ENCODE results near the gene IDS. TPM values are rescaled to one million over a fixed set of nuclear protein-coding genes. Genes with fewer than 3 reads are reported as not detected.

The IDS gene
- total RNA-seq, 4 donors from 2014 or later = 42.7 to 117 (median 83.7) TPM

- no peaks in the 10 kb centered on the region for H3K4me1 ChIP-seq
- TF ChIP-seq CTCF (IDR thresholded peaks at IDR 0.05) = no peak
- TF ChIP-seq POLR2A (IDR thresholded peaks at IDR 0.05) = no peak
- no peaks in the 10 kb centered on the region for H3K27me3 ChIP-seq
- H3K27ac ChIP-seq = no peak overlapping the region
- H3K4me3 ChIP-seq = no peak overlapping the region
- no peak for DNase-seq
- H3K36me3 ChIP-seq = no peaks in the 10 kb centered on the region
- intact Hi-C loops (cut with DNase I; ENCODE audit: low total_unique reads) = no loop called here
- no peaks in the 10 kb centered on the region for H3K9me3 ChIP-seq
Observed at GRCh38 chrX:149462849-149463248, 42.3 kb downstream of the IDS start.

GRCh38 chrX:149461746-149462145, 43.4 kb downstream of the IDS start:
- Histone ChIP-seq H3K27me3 (no peaks in the 10 kb centered on the region), H3K4me3 (no peak overlapping the region), H3K9me3 (no peaks in the 10 kb centered on the region), H3K36me3 (no peaks in the 10 kb centered on the region), H3K27ac (no peak overlapping the region), H3K4me1 (no peaks in the 10 kb centered on the region)
- TF ChIP-seq POLR2A (IDR thresholded peaks at IDR 0.05) (no peak), CTCF (IDR thresholded peaks at IDR 0.05) (no peak)
- intact Hi-C loops (cut with DNase I; ENCODE audit: low total_unique reads) = no loop called here
- DNase-seq = no peak

- H3K4me3 ChIP-seq = no peak overlapping the region
- TF ChIP-seq POLR2A (IDR thresholded peaks at IDR 0.05) = no peak
- no peaks in the 10 kb centered on the region for H3K4me1 ChIP-seq
- no peaks in the 10 kb centered on the region for H3K9me3 ChIP-seq
- DNase-seq = no peak
- H3K27me3 ChIP-seq = no peaks in the 10 kb centered on the region
- no peak overlapping the region for H3K27ac ChIP-seq
- intact Hi-C loops (cut with DNase I; ENCODE audit: low total_unique reads) = no loop called here
- no peaks in the 10 kb centered on the region for H3K36me3 ChIP-seq
Observed at GRCh38 chrX:149458586-149458985, 46.5 kb downstream of the IDS start.

GRCh38 chrX:149456476-149457245, 48.4 kb downstream of the IDS start:
- no peak for DNase-seq
- H3K9me3 ChIP-seq = no peaks in the 10 kb centered on the region
- no peaks in the 10 kb centered on the region for H3K36me3 ChIP-seq
- H3K4me3 ChIP-seq = no peak overlapping the region
- no peaks in the 10 kb centered on the region for H3K4me1 ChIP-seq
- intact Hi-C loops (cut with DNase I; ENCODE audit: low total_unique reads) = no loop called here
- H3K27ac ChIP-seq = no peak overlapping the region
- TF ChIP-seq CTCF (IDR thresholded peaks at IDR 0.05) (no peak), POLR2A (IDR thresholded peaks at IDR 0.05) (no peak)
- no peaks in the 10 kb centered on the region for H3K27me3 ChIP-seq

GRCh38 chrX:149455934-149456333, 49.2 kb downstream of the IDS start:
- no peak overlapping the region for H3K27ac ChIP-seq
- TF ChIP-seq POLR2A (IDR thresholded peaks at IDR 0.05) (no peak), CTCF (IDR thresholded peaks at IDR 0.05) (no peak)
- intact Hi-C loops (cut with DNase I; ENCODE audit: low total_unique reads) = no loop called here
- H3K9me3 ChIP-seq = no peaks in the 10 kb centered on the region
- H3K36me3 ChIP-seq = no peaks in the 10 kb centered on the region
- H3K4me3 ChIP-seq = no peak overlapping the region
- no peaks in the 10 kb centered on the region for H3K4me1 ChIP-seq
- H3K27me3 ChIP-seq = no peaks in the 10 kb centered on the region
- no peak for DNase-seq
